HG02588 (cell line): ENCODE measurements around the gene MPND.
A peak's percentile ranks its signal among the peaks of the same experiment; 100 is the strongest.

Experiments
- ATAC-seq: cut with Tn5 transposase; IDR thresholded peaks from one replicate; pipeline ENCODE4 v1.9.1; 2021; ENCODE audit warnings: mild to moderate bottlenecking, moderate library complexity; ENCODE audit not compliant: unreplicated experiment

MPND gene

GRCh38 chr19:4365791-4366665 lies 22.7 kb downstream of the MPND start:
- ATAC-seq: no peak

DNA sequence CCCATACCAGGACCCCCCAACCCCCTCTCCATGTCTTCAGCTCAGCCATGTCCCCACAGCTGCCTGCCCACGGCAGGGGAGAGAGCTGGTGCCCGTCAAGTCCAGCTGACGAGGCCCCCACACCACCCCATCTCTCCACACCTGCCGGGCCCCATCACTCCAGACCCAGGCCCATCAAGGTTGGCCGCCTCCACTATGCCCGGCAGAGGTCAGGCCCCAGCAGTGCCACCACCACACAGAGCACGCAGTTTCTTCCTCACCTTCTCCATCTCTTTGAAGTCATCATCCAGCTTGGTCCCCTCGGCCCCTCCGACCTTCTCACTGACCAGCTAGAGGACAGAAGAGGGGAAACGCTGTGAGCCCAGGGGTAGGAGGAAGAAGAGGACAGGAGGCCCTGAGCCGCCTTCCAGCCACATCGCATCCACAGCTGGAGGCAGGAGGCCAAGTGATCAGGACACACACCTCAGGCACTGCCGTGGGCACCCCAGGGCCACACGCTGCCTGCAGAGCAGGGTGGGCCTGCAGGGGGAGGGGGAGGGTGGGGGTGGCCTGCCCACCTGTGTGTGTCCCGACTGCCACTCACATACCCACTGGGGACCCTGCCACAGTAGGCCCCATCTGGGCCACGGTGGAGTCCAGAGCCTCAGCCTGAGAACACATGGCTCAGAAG lies 23.4 kb downstream of the MPND start:
- ATAC-seq: no peak

- ATAC-seq: no peak
Observed at GRCh38 chr19:4367336-4367723, 24.0 kb downstream of the MPND start.

- no peak for ATAC-seq
Observed at GRCh38 chr19:4367781-4368127, 24.4 kb downstream of the MPND start.

DNA sequence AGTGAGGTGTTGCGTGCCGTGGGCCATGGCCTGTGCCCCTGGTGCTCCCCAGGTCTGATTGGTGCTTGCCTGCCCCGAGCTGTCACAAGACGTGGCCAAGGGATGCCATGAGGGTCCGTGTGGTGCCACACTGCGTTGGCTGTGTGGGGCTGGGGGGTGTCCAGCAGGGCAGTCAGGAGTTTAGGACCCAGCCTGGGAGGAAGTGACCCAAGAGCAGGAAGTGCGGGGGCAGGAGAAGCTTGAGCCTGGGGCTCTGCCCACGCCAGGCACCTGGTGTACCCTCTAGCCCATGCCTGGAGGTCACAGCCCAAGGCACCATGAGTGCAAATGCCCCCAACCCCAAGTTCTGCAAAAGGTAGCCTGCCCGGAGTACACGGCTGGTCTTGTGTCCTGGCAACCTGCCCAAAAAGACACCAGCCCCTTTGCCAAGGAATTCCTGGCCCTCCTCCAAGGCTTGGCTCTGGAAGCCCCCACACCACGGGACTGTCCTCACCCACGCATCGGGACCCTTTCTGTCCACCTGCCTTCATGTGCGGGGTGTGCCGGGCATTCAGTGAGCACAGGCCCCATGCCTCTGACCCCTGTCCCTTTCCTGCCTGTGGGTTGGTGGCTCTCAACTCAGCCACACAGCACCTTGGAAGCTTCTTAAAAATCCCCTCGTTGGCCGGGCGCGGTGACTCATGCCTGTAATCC lies 24.9 kb downstream of the MPND start:
- ATAC-seq: no peak

DNA sequence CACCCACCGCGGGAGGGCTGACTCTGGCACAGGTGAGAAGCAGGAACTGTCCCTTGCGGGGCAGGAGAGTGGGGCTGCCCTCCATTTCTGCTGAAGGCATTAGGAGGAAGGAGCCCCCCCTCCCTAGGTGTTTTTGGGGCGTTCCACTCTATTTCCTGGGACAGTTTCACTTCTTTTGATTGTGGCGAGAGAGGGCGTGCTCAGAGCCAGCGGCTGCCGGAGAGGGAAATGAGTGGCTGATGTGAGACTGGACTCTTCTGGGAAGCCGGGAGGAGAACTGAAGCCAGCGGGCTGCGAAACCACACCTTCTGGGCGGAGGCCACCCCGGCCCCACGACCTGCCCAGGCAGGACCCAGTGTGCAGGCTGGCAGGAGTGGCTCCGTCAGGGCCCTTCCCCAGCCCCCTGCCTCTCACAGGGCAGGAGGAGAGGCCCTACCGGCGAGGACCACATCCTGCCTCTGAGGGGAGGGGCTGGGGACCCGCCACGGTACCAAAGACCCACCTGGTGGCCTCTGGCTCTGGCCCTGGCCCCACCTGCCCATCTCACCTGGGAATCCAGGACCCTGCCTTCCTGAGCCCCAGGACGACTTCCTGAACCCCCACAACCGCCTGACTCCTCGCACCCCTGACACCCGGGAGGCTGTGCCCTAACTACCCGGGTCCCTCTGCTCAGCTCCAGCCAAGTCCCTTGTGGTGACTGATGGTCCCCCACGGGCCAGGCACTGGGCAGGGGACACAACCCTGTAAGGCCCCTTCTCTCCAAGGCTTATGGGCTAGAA lies 25.9 kb downstream of the MPND start:
- peak; percentile 52 for ATAC-seq

GRCh38 chr19:4369888-4370260 lies 26.5 kb downstream of the MPND start:
- ATAC-seq: peak; percentile 36

DNA sequence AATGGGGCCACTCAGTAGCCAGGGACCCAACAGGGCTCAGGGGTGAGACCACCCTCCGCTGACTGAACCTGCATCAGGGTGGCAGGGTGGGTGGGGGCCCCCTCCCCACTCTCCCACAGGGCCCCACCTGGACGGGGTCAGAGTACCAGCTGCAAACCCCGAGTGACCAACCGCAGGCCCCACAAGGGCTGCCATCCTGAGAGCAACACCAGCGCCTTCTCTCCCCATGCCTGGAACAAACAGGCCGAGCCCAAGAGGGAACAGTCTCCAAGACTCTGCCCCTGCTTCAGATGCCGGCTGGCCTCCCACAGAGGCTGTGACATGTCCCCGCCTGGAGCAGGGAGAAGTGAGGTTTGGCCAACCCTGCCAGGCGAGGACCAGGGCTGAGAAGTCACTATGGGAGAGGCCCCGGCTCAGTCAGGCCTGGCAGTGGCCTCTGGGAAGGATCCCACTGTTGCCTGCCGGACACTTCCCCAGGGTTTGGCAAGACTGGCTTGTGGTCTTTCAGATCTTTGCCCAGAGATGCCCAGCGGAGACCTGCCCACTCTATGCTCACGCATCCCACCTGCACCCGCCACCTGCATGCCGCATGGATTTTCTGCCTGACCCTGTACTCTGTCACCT lies 27.2 kb downstream of the MPND start:
- no peak for ATAC-seq

DNA sequence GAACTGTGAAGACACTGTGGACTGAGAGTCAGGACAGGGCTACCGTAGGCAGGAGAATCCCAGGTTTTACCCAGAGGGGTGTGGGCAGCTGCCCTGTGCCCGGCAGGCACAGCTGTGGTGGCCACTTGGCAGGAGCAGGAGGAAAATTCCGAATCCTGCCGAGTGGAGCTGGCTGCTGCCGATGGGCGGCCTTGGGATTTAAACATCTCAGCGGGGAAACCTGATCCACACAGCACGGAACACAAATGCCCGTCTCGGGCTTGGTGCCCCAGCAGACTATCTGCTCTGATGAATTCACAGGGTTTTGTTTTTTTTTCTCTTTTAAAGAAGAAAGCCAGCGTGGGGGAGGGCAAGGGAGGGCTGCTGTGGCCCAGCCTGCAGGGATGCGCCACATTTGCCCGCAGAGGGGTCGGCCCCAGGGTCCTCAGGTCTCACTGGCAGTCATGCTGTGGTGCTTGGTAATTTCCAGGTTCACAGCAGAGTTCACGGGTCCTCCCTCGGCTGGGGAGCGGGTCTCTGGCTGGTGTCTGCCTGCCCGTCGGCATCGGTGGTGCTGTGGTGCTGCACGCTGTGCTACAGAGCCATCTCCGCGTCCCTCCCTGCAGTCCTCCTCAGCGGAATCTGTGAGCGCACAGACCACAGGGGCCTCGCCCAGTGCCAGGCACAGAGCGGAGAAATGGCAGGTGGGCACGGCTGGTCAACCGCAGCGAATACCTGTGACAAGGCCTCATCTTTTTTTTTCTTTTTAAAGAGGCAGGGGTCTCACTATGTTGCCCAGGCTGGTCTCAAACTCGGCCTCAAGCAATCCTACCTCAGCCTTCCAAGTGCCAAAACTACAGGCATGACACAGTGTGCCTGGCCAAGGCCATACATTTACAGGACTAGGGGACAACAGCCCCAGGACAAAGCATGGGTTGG lies 28.1 kb downstream of the MPND start:
- no peak for ATAC-seq

GRCh38 chr19:4372165-4373012 lies 29.0 kb downstream of the MPND start:
- ATAC-seq: no peak

GRCh38 chr19:4373013-4373367 lies 29.6 kb downstream of the MPND start:
- no peak for ATAC-seq

GRCh38 chr19:4373601-4374497 lies 30.5 kb downstream of the MPND start:
- ATAC-seq: no peak

DNA sequence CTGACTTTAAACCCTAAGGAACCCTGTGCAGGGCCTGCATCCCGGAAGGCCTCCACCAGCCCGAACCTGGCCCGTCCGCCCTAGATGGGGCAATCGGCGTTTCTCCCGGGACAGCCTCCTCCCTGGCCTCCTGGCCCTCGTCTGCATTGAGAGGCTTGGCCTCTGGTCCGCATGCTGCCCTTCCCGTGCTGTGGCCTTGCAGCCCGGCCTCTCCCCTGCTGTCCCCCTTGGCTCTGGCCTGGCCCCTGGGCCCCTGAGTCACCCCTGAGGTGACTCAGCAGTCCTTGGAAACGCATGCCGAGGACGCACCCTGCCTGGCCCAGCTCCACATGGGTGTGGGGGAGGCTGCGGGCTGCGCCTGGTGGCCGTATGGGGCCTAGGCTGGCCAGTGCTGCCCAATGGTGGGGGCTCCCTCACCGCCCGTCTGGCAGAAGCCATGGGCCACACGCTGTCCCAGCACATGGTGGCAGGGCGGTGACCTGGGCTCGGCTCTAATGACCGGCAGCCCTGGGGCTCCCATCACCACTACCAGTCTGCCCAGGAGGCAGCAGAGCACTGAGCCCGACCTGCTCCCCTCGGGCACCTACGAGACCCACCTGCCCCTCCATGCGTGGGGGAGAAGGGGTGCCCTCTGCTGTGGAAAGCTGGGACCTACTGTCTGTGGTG lies 31.3 kb downstream of the MPND start:
- ATAC-seq: no peak

DNA sequence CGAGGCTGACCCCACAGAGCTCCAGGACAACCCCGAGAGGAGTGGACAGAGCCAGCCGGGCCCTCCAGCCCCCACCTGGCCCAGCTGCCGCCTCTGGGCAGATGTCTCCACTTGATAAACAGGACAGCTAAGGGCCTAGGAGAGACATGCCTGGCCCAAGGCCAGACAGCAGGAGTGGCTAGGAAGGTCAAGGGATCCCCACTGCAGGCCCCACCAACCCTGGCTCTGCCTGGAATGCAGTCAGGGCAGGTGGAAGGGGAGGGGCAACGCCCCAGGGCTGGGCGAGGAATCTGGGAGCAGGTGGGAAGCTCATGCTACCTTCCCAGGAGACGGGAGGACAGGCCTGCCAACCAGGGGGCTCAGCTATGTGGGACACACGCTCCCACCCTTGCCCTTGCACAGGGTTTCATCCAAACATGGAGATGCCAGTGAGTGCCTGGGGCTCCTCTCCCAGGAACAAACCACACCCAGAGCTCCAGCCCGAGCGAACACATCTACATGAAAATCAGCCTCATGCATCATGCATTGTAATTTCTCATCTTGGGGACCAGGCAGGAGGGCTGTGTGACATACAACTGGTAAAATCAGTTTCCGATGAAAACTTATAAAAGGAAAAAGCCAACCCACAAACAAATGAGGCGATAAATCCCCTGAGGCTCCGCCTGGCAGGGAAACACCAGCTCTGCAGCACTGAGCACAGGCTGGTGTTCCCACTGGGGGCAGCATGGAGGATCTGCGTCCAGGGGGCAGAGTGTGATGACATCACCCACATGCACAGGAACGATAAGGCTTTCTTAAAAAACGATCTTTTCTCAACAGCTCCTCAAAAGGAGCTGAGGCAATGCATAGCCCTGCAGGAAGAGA lies 32.0 kb downstream of the MPND start:
- peak; percentile 38 for ATAC-seq

DNA sequence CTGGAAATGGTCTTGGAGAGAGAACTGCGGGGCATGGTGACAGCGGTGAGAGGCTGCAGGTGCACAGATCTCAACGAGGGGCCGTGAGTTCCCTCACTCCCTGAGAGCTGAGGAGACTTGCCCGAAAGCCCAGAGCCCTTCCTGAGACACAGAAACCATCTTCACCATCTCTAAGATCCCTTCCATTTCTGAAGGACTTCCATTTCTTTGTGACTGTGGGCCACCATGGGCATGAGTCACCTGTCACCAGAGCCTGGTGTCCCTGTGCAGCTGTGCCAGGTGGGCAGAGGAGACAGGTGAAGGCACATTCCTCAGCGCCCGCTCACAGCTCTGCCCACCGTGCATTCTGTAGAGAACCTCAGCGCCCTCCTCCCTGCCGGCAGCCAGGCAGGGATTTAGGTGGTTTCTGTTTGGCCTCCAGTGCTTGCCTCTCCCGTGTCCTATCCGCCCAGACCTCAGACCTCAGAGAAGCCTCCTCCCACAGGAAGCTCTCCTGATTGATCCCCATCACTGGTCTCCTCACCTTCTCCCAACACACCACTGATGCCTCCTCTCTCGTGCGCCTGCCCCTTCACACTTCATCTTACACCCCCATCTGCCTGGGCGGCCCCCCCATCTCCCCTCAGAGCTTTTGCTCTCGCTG lies 32.8 kb downstream of the MPND start:
- ATAC-seq: peak; percentile 15

GRCh38 chr19:4376671-4376990 lies 33.3 kb downstream of the MPND start:
- ATAC-seq: no peak
